Measurements from ENCODE around the gene EYS. TPM values are rescaled to one million over a fixed set of nuclear protein-coding genes. Genes with fewer than 3 reads are reported as not detected.

EYS gene
- total and polyA plus RNA-seq, 2 of the 8 experiments (the other 6 are each of a cell fraction or from before 2014, with no cell fraction given): 0.05 to 0.13 TPM

- TF ChIP-seq CHD7 (IDR thresholded peaks at IDR 0.05; ENCODE audit: insufficient replicate concordance, low read length) (no peak), SIN3A (conservative IDR thresholded peaks at IDR 0.05 in 1 of 2, IDR thresholded peaks at IDR 0.05 in 1 of 2; ENCODE audit: low read depth in 1 of 2, low read length in 2 of 2) (no peak), TAF1 (IDR thresholded peaks at IDR 0.05; ENCODE audit: low read depth, low read length) (no peak), YY1 (IDR thresholded peaks at IDR 0.05; ENCODE audit: low read depth, low read length) (no peak), KDM1A (IDR thresholded peaks at IDR 0.05; ENCODE audit: borderline replicate concordance, low read length) (no peak), GABPA (IDR thresholded peaks at IDR 0.05; ENCODE audit: borderline replicate concordance, insufficient read depth, low read length) (no peak), CTBP2 (IDR thresholded peaks at IDR 0.05; ENCODE audit: borderline replicate concordance, insufficient read depth, insufficient read length, low read length) (no peak), SP4 (IDR thresholded peaks at IDR 0.05; ENCODE audit: low read length) (no peak), SIX5 (IDR thresholded peaks at IDR 0.05; ENCODE audit: low read depth, low read length) (no peak), CBX5 (IDR thresholded peaks at IDR 0.05; ENCODE audit: low read depth, low read length) (no peak)
- TF ChIP-seq, protein P1, sequence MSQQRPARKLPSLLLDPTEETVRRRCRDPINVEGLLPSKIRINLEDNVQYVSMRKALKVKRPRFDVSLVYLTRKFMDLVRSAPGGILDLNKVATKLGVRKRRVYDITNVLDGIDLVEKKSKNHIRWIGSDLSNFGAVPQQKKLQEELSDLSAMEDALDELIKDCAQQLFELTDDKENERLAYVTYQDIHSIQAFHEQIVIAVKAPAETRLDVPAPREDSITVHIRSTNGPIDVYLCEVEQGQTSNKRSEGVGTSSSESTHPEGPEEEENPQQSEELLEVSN (IDR thresholded peaks at IDR 0.05): no peak
Observed at GRCh38 chr6:63798378-63798777, 1908.6 kb downstream of the EYS start (continued).

Data from H1 (cell line).